ENCODE data around the gene NEK7. TPM values are rescaled to one million over a fixed set of nuclear protein-coding genes. Genes with fewer than 3 reads are reported as not detected.
"Not testable (repeated sequence)": the region's sequence is repeated elsewhere in the genome, so short reads cannot be mapped to it uniquely, and the experiment has no call there.

The NEK7 gene
- polyA plus RNA-seq, 1 donor, result 49.7 TPM

- DNase-seq, result no peak
Measured at GRCh38 chr1:198290089-198290683, 133.4 kb downstream of the NEK7 start.

DNA sequence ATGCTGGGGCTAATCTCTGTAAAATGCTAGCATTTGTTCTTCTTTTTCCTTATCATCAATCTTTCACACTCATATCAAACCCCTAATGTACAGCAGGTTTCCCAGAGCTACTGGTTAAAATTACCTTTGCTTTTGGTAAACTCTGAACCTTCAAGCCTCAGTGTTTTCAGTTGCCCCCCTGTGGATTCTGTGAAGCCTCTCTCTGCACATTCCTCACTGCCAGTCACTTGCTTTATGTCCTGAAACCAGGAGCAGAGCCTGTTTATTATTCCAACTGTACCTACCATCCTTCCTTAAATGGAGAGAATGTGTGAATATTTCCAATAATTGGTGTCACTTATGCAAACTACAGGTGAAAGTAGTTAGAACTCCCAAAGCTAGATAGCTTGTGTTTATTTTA, 134.2 kb downstream of the NEK7 start:
- peak; percentile 30 for DNase-seq

DNA sequence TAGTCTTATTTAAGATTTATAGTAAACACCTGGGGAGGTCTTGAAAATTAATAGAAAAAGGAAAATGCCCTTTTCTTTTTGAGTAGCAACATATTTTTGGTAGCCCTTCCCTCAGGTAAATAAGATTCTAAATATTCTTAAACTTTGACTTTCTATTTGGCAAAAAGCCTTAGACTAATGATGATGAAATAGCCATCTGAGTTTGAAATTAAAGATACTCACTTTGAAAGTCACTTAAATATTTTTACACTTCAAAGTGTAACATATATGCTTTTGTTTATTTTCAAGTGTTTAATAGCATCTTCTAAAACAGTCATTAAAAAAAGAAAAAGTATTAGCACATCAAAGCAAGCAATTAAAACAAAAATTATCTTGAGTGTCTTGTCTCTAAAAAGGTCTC, 135.1 kb downstream of the NEK7 start:
- no peak for DNase-seq

DNA sequence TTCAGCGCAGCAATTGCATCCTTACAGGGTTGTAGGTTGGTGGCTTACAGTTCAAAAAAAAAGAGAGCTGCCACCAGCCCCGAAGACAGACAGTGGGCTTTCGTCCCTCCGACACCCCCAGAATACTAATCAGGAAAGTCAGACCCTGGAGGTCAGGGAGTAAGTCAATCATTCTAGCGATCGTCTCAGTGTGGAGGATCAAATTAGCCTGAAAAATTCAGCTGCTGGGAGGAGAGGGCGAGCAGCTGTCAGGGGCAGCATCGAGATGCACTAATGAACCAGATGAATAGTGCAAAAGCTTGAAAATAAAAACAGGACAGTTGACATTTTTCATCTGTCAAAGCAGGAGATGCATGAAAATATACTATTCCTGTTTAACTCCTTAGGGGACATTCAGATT, 138.4 kb downstream of the NEK7 start:
- no peak for DNase-seq

GRCh38 chr1:198295971-198296370, 139.2 kb downstream of the NEK7 start:
- DNase-seq, result no peak

GRCh38 chr1:198297281-198297680, 140.5 kb downstream of the NEK7 start:
- no peak for DNase-seq

GRCh38 chr1:198298640-198299039, 141.8 kb downstream of the NEK7 start:
- no peak for DNase-seq

GRCh38 chr1:198300451-198300850, 143.7 kb downstream of the NEK7 start:
- DNase-seq, result no peak

GRCh38 chr1:198304431-198304830, 147.6 kb downstream of the NEK7 start:
- DNase-seq, result no peak

DNA sequence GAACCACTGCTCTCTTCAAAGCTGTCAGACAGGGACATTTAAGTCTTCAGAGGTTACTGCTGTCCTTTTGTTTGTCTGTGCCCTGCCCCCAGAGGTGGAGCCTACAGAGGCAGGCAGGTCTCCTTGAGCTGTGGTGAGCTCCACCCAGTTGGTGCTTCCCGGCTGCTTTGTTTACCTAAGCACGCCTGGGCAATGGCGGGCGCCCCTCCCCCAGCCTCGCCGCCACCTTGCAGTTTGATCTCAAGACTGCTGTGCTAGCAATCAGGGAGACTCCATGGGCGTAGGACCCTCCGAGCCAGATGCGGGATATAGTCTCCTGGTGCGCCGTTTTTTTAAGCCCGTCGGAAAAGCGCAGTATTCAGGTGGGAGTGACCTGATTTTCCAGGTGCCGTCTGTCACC, 158.0 kb downstream of the NEK7 start:
- not testable (repeated sequence) for DNase-seq

DNA sequence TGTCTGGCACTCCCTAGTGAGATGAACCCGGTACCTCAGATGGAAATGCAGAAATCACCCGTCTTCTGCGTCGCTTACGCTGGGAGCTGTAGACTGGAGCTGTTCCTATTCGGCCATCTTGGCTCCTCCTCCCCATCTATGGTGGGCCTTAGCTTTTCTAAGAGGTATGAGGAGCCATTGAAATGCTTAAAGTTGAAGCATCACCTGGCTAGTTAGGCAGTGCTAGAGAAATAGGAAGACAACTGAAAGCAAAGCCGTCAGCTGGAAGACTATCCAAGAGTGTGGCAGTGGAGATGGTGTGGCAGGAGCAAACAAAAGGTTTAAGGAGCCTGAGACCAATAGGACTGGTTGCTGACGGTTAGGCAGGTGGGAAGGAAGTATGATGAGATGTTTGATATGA, 158.5 kb downstream of the NEK7 start:
- not testable (repeated sequence) for DNase-seq

DNA sequence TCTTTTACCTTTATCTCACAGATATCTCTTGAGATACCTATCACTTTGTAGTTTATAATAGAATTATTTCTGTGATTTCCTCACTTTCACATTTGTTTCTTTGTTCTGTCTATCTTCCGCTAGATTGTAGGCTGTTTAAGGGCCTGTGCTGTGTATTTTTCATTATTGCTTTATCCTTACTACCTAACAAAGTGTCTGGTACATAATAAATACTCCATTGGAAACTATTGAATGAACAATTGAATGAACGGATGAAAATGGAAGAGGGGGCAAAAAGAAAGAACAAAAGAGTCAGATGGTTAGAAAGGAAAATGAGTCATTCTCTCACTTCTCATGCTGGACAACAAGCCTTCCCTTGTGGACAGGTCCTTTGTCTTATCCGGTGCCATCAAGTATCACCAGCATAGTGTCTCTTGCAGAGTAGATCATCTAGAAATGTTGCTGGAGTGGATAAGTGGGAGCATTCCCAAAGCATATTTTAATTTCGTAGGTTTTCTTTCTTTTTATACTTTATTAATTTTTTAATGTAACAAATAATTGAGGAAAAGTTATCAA, 159.8 kb downstream of the NEK7 start:
- DNase-seq, result no peak

GRCh38 chr1:198318085-198318484, 161.3 kb downstream of the NEK7 start:
- DNase-seq, result no peak

DNA sequence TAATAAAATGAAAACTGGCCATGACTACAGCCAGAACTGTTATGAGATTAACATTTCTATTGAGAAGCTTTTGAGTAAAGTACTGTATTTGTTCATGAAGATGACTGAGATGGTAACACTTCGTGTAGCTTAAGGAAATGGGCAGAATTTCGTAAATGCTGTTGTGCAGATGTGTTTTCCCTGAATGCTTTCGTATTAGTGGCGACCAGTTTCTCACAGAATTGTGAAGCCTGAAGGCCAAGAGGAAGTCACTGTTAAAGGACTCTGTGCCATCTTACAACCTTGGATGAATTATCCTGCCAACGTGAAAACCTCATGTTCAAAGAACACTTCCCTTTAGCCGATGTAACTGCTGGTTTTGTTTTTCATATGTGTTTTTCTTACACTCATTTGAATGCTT, 164.0 kb downstream of the NEK7 start:
- no peak for DNase-seq

DNA sequence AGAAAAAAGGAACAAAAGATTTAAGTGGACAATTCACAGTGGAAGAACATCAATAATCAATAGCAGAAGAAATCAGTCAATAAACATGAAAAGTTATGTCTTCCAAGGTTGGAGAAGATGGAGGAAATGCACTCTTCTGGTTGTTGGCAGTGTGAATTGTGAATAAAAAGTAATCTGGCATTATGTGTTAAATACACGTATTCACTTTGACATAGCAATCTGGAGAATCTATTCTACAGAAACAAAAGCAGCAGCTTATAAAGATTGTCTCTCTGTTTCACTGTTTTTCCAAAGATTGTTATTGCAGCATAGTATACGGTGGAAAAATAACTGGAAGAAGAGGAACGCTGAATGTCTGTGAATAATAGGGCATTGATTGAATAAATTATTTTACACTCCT, 169.4 kb downstream of the NEK7 start:
- DNase-seq, result no peak

GRCh38 chr1:198326915-198327314, 170.1 kb downstream of the NEK7 start:
- DNase-seq, result no peak

- DNase-seq, result no peak
Measured at GRCh38 chr1:198328458-198329032, 171.7 kb downstream of the NEK7 start.

- no peak for DNase-seq
Measured at GRCh38 chr1:198330982-198331615, 174.3 kb downstream of the NEK7 start.

DNA sequence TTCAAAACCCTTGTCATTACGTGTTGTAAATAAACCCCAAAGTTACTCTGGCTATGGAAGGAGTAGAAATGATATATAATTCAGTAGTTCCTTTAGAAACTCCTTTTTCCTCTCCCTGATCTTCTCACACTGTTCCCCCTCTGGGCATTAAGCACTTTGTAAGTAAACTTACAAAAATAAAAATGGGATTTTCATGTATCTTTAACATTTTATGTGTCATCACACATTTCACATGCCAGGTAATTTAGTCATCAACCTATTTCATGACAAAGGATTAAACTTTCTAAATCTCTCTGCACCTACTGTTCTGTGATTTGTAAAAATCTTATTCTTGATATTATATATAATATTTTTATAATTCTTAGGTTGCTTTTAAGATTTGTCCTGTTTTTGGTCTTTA, 176.9 kb downstream of the NEK7 start:
- no peak for DNase-seq

DNA sequence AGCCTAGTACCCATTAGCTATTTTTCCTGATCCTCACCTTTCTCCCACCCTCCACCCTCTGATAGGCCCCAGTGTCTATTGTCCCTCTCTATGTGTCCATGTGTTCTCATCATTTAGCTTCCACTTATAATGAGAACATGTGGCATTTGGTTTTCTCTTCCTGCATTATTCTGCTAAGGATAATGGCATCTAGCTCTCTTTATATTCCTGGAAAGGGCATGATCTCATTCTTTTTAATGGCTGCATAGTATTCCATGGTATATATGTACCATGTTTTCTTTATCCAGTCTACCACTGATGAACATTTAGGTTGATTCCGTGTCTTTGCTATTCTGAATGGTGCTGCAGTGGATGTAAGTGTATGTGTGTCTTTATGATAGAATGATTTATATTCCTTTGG, 178.9 kb downstream of the NEK7 start:
- DNase-seq, result no peak

- no peak for DNase-seq
Measured at GRCh38 chr1:198337886-198338285, 181.1 kb downstream of the NEK7 start.

DNA sequence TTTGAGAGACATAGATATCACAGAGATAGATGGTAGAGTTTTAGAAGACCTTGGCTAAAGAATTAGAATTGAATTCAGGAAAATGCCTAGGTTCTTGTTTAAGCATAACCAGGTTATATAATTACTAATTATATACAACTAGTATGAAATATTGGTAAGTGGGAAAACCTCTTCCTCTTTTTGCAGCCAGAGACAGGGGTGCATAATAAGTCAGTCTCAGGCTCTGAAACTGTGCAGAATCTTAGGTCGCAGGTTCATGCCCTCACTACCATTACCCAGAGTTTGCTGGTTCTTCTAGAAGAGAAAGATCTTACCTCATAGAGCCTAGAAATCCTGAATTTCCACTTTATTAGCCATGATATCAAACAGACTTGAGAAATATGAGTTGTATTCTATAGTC, 183.3 kb downstream of the NEK7 start:
- no peak for DNase-seq

- DNase-seq, result no peak
Measured at GRCh38 chr1:198346178-198346577, 189.4 kb downstream of the NEK7 start.

DNA sequence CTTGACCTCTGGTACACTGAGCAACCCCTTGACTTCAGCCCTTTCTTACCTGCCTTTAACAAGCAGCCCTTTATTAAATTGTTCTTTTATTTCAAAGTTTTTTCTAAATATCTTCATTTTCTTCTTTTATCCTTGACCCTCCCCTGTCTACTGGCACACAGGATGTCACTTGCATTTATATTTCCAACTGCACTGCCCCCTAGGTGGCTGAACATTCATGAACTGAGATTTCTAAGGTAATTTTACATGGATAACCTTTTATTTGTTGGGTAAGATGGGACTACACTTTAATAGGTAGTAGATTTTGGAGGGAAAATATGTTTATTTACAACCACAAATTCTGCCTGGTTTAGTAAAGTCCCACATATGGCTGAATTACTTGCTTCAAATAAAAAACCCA, 193.7 kb downstream of the NEK7 start:
- DNase-seq, result no peak

Measured in left kidney (tissue), 2 donors.